Endothelial cell of umbilical vein (primary cell): ENCODE measurements around the gene MAML1. TPM values are rescaled to one million over a fixed set of nuclear protein-coding genes. Genes with fewer than 3 reads are reported as not detected.

ENCODE experiments used
- BruUV-seq: library from RNA; stranded (reverse); fragments of 400-500 nt; replicated peaks from 2 replicates; lab custom pipeline; 2021; lab: Mats Ljungman, UMichigan
- CTCF ChIA-PET: fragments of 300-600, 350-600 bp; sonication (Branson Sonifier 250); formaldehyde crosslinking; loops from one replicate; lab custom pipeline; 2021; ENCODE audit warnings: antibody characterized with exemption, inconsistent platforms; lab: Charles Lee
- POLR2A ChIA-PET: fragments of 300-600, 350-600 bp; sonication (Branson Sonifier 250); formaldehyde crosslinking; loops from one replicate; lab custom pipeline; 2021; ENCODE audit warnings: antibody characterized with exemption, inconsistent platforms; lab: Charles Lee
- DNase-seq: peaks from one replicate; pipeline ENCODE4 v3.0.0-alpha.2; 2011; ENCODE audit warnings: low read depth, low spot score
- FAIRE-seq: peaks from 2 replicates; lab custom pipeline; 2011; peaks lifted over from hg19 to GRCh38; lab: Jason Lieb, UNC
- H2AFZ ChIP-seq: 2 replicates; pipeline ENCODE4 v1.6.0; 2012; ENCODE audit warnings: low read depth, low read length, control low read depth, inconsistent platforms
- H3K27ac ChIP-seq: 2 replicates; pipeline ENCODE4 v1.5.1; 2011; ENCODE audit warnings: low read depth, mild to moderate bottlenecking, control low read depth, low read length, moderate library complexity; ENCODE audit not compliant: insufficient read depth
- H3K27me3 ChIP-seq, 2 experiments: 2 replicates each; pipeline versions ENCODE4 v1.6.0 to v1.6.1; 2011; ENCODE audit warnings: low read length in 2 of 2, mixed read lengths in 1 of 2; ENCODE audit not compliant: control insufficient read depth in 2 of 2, insufficient read depth in 2 of 2
- H3K36me3 ChIP-seq, 2 experiments: 2 replicates in 1 of 2; 3 replicates in 1 of 2; pipeline ENCODE4 v1.5.1; 2011; ENCODE audit warnings: low read length in 2 of 2, mild to moderate bottlenecking in 1 of 2, moderate library complexity in 1 of 2; ENCODE audit not compliant: control insufficient read depth in 2 of 2, insufficient read depth in 2 of 2; ENCODE audit errors: extremely low read depth in 1 of 2
- H3K4me1 ChIP-seq: 3 replicates; pipeline ENCODE4 v1.5.1; 2011; ENCODE audit warnings: mild to moderate bottlenecking, low read length; ENCODE audit not compliant: control insufficient read depth, insufficient read depth; ENCODE audit errors: extremely low read depth
- H3K4me2 ChIP-seq: 2 replicates; pipeline ENCODE4 v1.6.1; 2011; ENCODE audit warnings: low read length, control low read depth, mixed read lengths; ENCODE audit not compliant: insufficient read depth
- H3K4me3 ChIP-seq, 3 experiments: fragments of 200-600 bp in 1 of 3; sonication (generic), shearing (Covaris generic) in 1 of 3; replicated peaks in 1 of 3; 2 replicates each; pipeline ENCODE4 v1.5.1; 2011 to 2016; ENCODE audit warnings: control low read depth in 3 of 3, low read length in 3 of 3, mild to moderate bottlenecking in 2 of 3, inconsistent platforms in 1 of 3, low read depth in 1 of 3, moderate library complexity in 1 of 3; ENCODE audit not compliant: insufficient read depth in 1 of 3
- H3K79me2 ChIP-seq: 2 replicates; pipeline ENCODE4 v1.6.0; 2012; ENCODE audit warnings: low read length, inconsistent platforms; ENCODE audit not compliant: control insufficient read depth, insufficient read depth
- H3K9ac ChIP-seq: replicated peaks from 2 replicates; pipeline ENCODE3; 2011; ENCODE audit warnings: low read length, control low read depth; ENCODE audit not compliant: insufficient read depth; ENCODE audit errors: extremely low read depth
- H3K9me1 ChIP-seq: replicated peaks from 3 replicates; pipeline ENCODE4 v1.6.0; 2011; ENCODE audit warnings: mild to moderate bottlenecking, low read length; ENCODE audit not compliant: control insufficient read depth, insufficient read depth; ENCODE audit errors: extremely low read depth
- H3K9me3 ChIP-seq: replicated peaks from 2 replicates; pipeline ENCODE4 v1.5.1; 2012; ENCODE audit warnings: low read length, inconsistent platforms; ENCODE audit not compliant: control insufficient read depth, insufficient read depth
- H4K20me1 ChIP-seq: replicated peaks from 2 replicates; pipeline ENCODE3; 2011; ENCODE audit warnings: mild to moderate bottlenecking, low read length; ENCODE audit not compliant: control insufficient read depth, insufficient read depth; ENCODE audit errors: extremely low read depth
- EZH2 ChIP-seq: IDR thresholded peaks from 2 replicates; pipeline ENCODE4 v1.6.1; 2012; ENCODE audit warnings: borderline replicate concordance, low read depth, mild to moderate bottlenecking, moderate library complexity, low read length, inconsistent platforms; ENCODE audit not compliant: severe bottlenecking
- FOS ChIP-seq: IDR thresholded peaks from 2 replicates; pipeline ENCODE4 v1.6.1; 2011; ENCODE audit warnings: mild to moderate bottlenecking, low read length, moderate library complexity, borderline replicate concordance; ENCODE audit not compliant: insufficient read depth
- GATA2 ChIP-seq: IDR thresholded peaks from 2 replicates; pipeline ENCODE4 v1.7.0; 2011; ENCODE audit warnings: low read depth, mild to moderate bottlenecking, moderate library complexity, mixed read lengths, low read length; ENCODE audit not compliant: insufficient read length, insufficient read depth
- JUN ChIP-seq: IDR thresholded peaks from 2 replicates; pipeline ENCODE4 v1.6.1; 2011; ENCODE audit warnings: borderline replicate concordance, low read depth; ENCODE audit not compliant: insufficient read length, insufficient read depth
- MYC ChIP-seq: IDR thresholded peaks from one replicate; pipeline ENCODE4 v1.6.1; 2011; ENCODE audit warnings: mild to moderate bottlenecking, low read depth, low read length
- POLR2A ChIP-seq: IDR thresholded peaks from 2 replicates; pipeline ENCODE4 v1.6.1; 2012; ENCODE audit warnings: low read depth, mild to moderate bottlenecking, control low read depth, low read length
- POLR2AphosphoS5 ChIP-seq: IDR thresholded peaks from 2 replicates; pipeline ENCODE4 v1.6.1; 2012; ENCODE audit warnings: low read depth, mild to moderate bottlenecking, control low read depth, low read length, moderate library complexity; ENCODE audit not compliant: insufficient read depth
- dilution Hi-C: fragments of 300-500 bp; cut with MboI; formaldehyde crosslinking; loops from one replicate; pipeline ENCODE4 v1.15.0; 2019; ENCODE audit warnings: low sequenced_read_pairs; ENCODE audit not compliant: extremely low pct_ligation_motif_present
- intact Hi-C: fragments of 100-400 bp; cut with micrococcal nuclease; formaldehyde crosslinking; loops from one replicate; pipeline ENCODE4 v1.10.0; 2022
- polyA plus RNA-seq, 4 experiments: library from polyadenylated mRNA; depleted of rRNA in 3 of 4; stranded (reverse) in 3 of 4; unstranded in 1 of 4; fragments of >200 nt; gene quantifications; 2 replicates each; pipeline versions ENCODE4 v1.2.1 to v1.2.3, GENCODE V29; 2011 to 2012; ENCODE audit warnings: missing spikeins in 1 of 4
- total RNA-seq: library from RNA; stranded (reverse); gene quantifications from 2 replicates; pipeline ENCODE4 v1.2.3, GENCODE V29; 2021
- TF ChIP-seq, protein P1 (sequence below), 2 donors: IDR thresholded peaks; 1 replicate in 1 of 2; 2 replicates in 1 of 2; pipeline ENCODE4 v1.5.1; 2011; ENCODE audit warnings: low read length in 2 of 2, mild to moderate bottlenecking in 2 of 2, moderate library complexity in 2 of 2, control low read depth in 1 of 2, inconsistent platforms in 1 of 2, low read depth in 1 of 2; ENCODE audit not compliant: insufficient read depth in 1 of 2; ENCODE audit errors: extremely low read depth in 1 of 2
- TF ChIP-seq, protein P2 (sequence below): IDR thresholded peaks from 2 replicates; pipeline ENCODE4 v1.6.1; 2011; ENCODE audit not compliant: insufficient read depth, insufficient read length

Gene MAML1
- total and polyA plus RNA-seq, 2 donors (not counting 3 experiments of a cell fraction or from before 2014, with no cell fraction given) = 12.4 to 29.0 TPM

DNA sequence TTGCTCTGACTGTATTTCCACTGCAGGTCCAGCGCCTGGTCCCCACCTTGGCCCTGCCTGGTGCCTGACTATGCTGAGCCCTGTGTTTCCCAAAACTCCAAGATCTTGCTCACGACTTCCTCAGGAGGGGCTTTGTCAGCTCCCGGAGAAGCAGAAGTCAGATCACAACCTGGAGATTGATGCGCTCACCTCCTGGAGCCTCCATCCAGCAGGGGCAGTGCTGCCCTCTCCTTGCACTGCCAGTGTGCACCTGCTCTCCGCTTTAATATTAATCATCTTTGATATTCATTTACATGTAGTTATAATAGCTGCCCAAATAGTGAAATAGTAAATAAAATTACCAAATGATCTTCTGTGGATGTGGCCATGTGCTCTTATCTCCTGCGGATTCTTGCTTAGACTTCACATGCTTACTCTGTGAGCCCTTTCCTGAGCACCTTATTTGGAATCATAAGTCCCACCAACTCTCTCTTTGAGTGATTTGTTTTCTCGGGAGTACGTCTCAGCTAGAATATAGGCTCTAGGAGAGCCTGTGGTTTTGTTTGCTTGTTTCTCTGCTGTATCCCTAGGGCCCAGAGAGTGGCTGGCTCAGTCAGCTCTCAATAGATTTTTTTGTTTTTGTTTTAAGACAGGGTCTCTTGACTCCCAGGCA, 17.4 kb downstream of the MAML1 start:
- H3K9ac ChIP-seq = no peak overlapping the region
- DNase-seq (no peak), FAIRE-seq (no peak)
- no peak overlapping the region for H3K4me2 ChIP-seq
- H3K9me3 ChIP-seq = no peaks in the 10 kb centered on the region
- H3K79me2 ChIP-seq = peaks cover 65% of the 10 kb centered on the region
- CTCF ChIA-PET = interaction anchor here (1.2 to 3.1 kb wide), 3 partner anchors 8 to 18 kb away, joined by 3 to 11 read pairs (median 3); no protein-coding TSS in a partner anchor
- intact Hi-C loops (no loop called here), dilution Hi-C loops (no loop called here)
- H4K20me1 ChIP-seq = no peaks in the 10 kb centered on the region
- H2AFZ ChIP-seq = no peak overlapping the region
- no peaks in the 10 kb centered on the region for H3K27me3 ChIP-seq
- POLR2A ChIA-PET = no interaction called here
- no peaks in the 10 kb centered on the region for H3K9me1 ChIP-seq
- no peak overlapping the region for H3K4me3 ChIP-seq
- no peaks in the 10 kb centered on the region for H3K4me1 ChIP-seq
- no peak overlapping the region for H3K27ac ChIP-seq
- BruUV-seq = no TSS peak
- TF ChIP-seq GATA2 = no peak
- TF ChIP-seq, protein P1, sequence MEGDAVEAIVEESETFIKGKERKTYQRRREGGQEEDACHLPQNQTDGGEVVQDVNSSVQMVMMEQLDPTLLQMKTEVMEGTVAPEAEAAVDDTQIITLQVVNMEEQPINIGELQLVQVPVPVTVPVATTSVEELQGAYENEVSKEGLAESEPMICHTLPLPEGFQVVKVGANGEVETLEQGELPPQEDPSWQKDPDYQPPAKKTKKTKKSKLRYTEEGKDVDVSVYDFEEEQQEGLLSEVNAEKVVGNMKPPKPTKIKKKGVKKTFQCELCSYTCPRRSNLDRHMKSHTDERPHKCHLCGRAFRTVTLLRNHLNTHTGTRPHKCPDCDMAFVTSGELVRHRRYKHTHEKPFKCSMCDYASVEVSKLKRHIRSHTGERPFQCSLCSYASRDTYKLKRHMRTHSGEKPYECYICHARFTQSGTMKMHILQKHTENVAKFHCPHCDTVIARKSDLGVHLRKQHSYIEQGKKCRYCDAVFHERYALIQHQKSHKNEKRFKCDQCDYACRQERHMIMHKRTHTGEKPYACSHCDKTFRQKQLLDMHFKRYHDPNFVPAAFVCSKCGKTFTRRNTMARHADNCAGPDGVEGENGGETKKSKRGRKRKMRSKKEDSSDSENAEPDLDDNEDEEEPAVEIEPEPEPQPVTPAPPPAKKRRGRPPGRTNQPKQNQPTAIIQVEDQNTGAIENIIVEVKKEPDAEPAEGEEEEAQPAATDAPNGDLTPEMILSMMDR (IDR thresholded peaks at IDR 0.05; ENCODE audit: extremely low read depth in 1 of 2, insufficient read depth in 1 of 2, low read depth in 1 of 2, low read length in 2 of 2) = no peak
- TF ChIP-seq EZH2 = no peak
- no peak for TF ChIP-seq POLR2A
- TF ChIP-seq JUN = no peak
- no peak for TF ChIP-seq MYC
- no peak for TF ChIP-seq POLR2AphosphoS5
- TF ChIP-seq FOS = no peak
- TF ChIP-seq, protein P2, sequence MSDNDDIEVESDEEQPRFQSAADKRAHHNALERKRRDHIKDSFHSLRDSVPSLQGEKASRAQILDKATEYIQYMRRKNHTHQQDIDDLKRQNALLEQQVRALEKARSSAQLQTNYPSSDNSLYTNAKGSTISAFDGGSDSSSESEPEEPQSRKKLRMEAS = no peak
- peaks cover 0 to 4% of the 10 kb centered on the region in 2 experiments for H3K36me3 ChIP-seq
